Endothelial cell of umbilical vein (primary cell): Measurements from ENCODE around the gene TMEM151B. TPM values are rescaled to one million over a fixed set of nuclear protein-coding genes. Genes with fewer than 3 reads are reported as not detected.

Experiments used
- BruUV-seq: library from RNA; stranded (reverse); fragments of 400-500 nt; replicated peaks from 2 replicates; lab custom pipeline; 2021; lab: Mats Ljungman, UMichigan
- CTCF ChIA-PET: fragments of 300-600, 350-600 bp; sonication (Branson Sonifier 250); formaldehyde crosslinking; loops from one replicate; lab custom pipeline; 2021; ENCODE audit warnings: antibody characterized with exemption, inconsistent platforms; lab: Charles Lee
- POLR2A ChIA-PET: fragments of 300-600, 350-600 bp; sonication (Branson Sonifier 250); formaldehyde crosslinking; loops from one replicate; lab custom pipeline; 2021; ENCODE audit warnings: antibody characterized with exemption, inconsistent platforms; lab: Charles Lee
- DNase-seq: peaks from one replicate; pipeline ENCODE4 v3.0.0-alpha.2; 2011; ENCODE audit warnings: low read depth, low spot score
- FAIRE-seq: peaks from 2 replicates; lab custom pipeline; 2011; peaks lifted over from hg19 to GRCh38; lab: Jason Lieb, UNC
- H2AFZ ChIP-seq: 2 replicates; pipeline ENCODE4 v1.6.0; 2012; ENCODE audit warnings: low read depth, low read length, control low read depth, inconsistent platforms
- H3K27ac ChIP-seq: 2 replicates; pipeline ENCODE4 v1.5.1; 2011; ENCODE audit warnings: low read depth, mild to moderate bottlenecking, control low read depth, low read length, moderate library complexity; ENCODE audit not compliant: insufficient read depth
- H3K27me3 ChIP-seq, 2 experiments: 2 replicates each; pipeline versions ENCODE4 v1.6.0 to v1.6.1; 2011; ENCODE audit warnings: low read length in 2 of 2, mixed read lengths in 1 of 2; ENCODE audit not compliant: control insufficient read depth in 2 of 2, insufficient read depth in 2 of 2
- H3K36me3 ChIP-seq, 2 experiments: 2 replicates in 1 of 2; 3 replicates in 1 of 2; pipeline ENCODE4 v1.5.1; 2011; ENCODE audit warnings: low read length in 2 of 2, mild to moderate bottlenecking in 1 of 2, moderate library complexity in 1 of 2; ENCODE audit not compliant: control insufficient read depth in 2 of 2, insufficient read depth in 2 of 2; ENCODE audit errors: extremely low read depth in 1 of 2
- H3K4me1 ChIP-seq: 3 replicates; pipeline ENCODE4 v1.5.1; 2011; ENCODE audit warnings: mild to moderate bottlenecking, low read length; ENCODE audit not compliant: control insufficient read depth, insufficient read depth; ENCODE audit errors: extremely low read depth
- H3K4me2 ChIP-seq: 2 replicates; pipeline ENCODE4 v1.6.1; 2011; ENCODE audit warnings: low read length, control low read depth, mixed read lengths; ENCODE audit not compliant: insufficient read depth
- H3K4me3 ChIP-seq, 3 experiments: fragments of 200-600 bp in 1 of 3; sonication (generic), shearing (Covaris generic) in 1 of 3; replicated peaks in 1 of 3; 2 replicates each; pipeline ENCODE4 v1.5.1; 2011 to 2016; ENCODE audit warnings: control low read depth in 3 of 3, low read length in 3 of 3, mild to moderate bottlenecking in 2 of 3, inconsistent platforms in 1 of 3, low read depth in 1 of 3, moderate library complexity in 1 of 3; ENCODE audit not compliant: insufficient read depth in 1 of 3
- H3K79me2 ChIP-seq: 2 replicates; pipeline ENCODE4 v1.6.0; 2012; ENCODE audit warnings: low read length, inconsistent platforms; ENCODE audit not compliant: control insufficient read depth, insufficient read depth
- H3K9ac ChIP-seq: replicated peaks from 2 replicates; pipeline ENCODE3; 2011; ENCODE audit warnings: low read length, control low read depth; ENCODE audit not compliant: insufficient read depth; ENCODE audit errors: extremely low read depth
- H3K9me1 ChIP-seq: replicated peaks from 3 replicates; pipeline ENCODE4 v1.6.0; 2011; ENCODE audit warnings: mild to moderate bottlenecking, low read length; ENCODE audit not compliant: control insufficient read depth, insufficient read depth; ENCODE audit errors: extremely low read depth
- H3K9me3 ChIP-seq: replicated peaks from 2 replicates; pipeline ENCODE4 v1.5.1; 2012; ENCODE audit warnings: low read length, inconsistent platforms; ENCODE audit not compliant: control insufficient read depth, insufficient read depth
- H4K20me1 ChIP-seq: replicated peaks from 2 replicates; pipeline ENCODE3; 2011; ENCODE audit warnings: mild to moderate bottlenecking, low read length; ENCODE audit not compliant: control insufficient read depth, insufficient read depth; ENCODE audit errors: extremely low read depth
- EZH2 ChIP-seq: IDR thresholded peaks from 2 replicates; pipeline ENCODE4 v1.6.1; 2012; ENCODE audit warnings: borderline replicate concordance, low read depth, mild to moderate bottlenecking, moderate library complexity, low read length, inconsistent platforms; ENCODE audit not compliant: severe bottlenecking
- FOS ChIP-seq: IDR thresholded peaks from 2 replicates; pipeline ENCODE4 v1.6.1; 2011; ENCODE audit warnings: mild to moderate bottlenecking, low read length, moderate library complexity, borderline replicate concordance; ENCODE audit not compliant: insufficient read depth
- GATA2 ChIP-seq: IDR thresholded peaks from 2 replicates; pipeline ENCODE4 v1.7.0; 2011; ENCODE audit warnings: low read depth, mild to moderate bottlenecking, moderate library complexity, mixed read lengths, low read length; ENCODE audit not compliant: insufficient read length, insufficient read depth
- JUN ChIP-seq: IDR thresholded peaks from 2 replicates; pipeline ENCODE4 v1.6.1; 2011; ENCODE audit warnings: borderline replicate concordance, low read depth; ENCODE audit not compliant: insufficient read length, insufficient read depth
- MYC ChIP-seq: IDR thresholded peaks from one replicate; pipeline ENCODE4 v1.6.1; 2011; ENCODE audit warnings: mild to moderate bottlenecking, low read depth, low read length
- POLR2A ChIP-seq: IDR thresholded peaks from 2 replicates; pipeline ENCODE4 v1.6.1; 2012; ENCODE audit warnings: low read depth, mild to moderate bottlenecking, control low read depth, low read length
- POLR2AphosphoS5 ChIP-seq: IDR thresholded peaks from 2 replicates; pipeline ENCODE4 v1.6.1; 2012; ENCODE audit warnings: low read depth, mild to moderate bottlenecking, control low read depth, low read length, moderate library complexity; ENCODE audit not compliant: insufficient read depth
- dilution Hi-C: fragments of 300-500 bp; cut with MboI; formaldehyde crosslinking; loops from one replicate; pipeline ENCODE4 v1.15.0; 2019; ENCODE audit warnings: low sequenced_read_pairs; ENCODE audit not compliant: extremely low pct_ligation_motif_present
- intact Hi-C: fragments of 100-400 bp; cut with micrococcal nuclease; formaldehyde crosslinking; loops from one replicate; pipeline ENCODE4 v1.10.0; 2022
- polyA plus RNA-seq, 4 experiments: library from polyadenylated mRNA; depleted of rRNA in 3 of 4; stranded (reverse) in 3 of 4; unstranded in 1 of 4; fragments of >200 nt; gene quantifications; 2 replicates each; pipeline versions ENCODE4 v1.2.1 to v1.2.3, GENCODE V29; 2011 to 2012; ENCODE audit warnings: missing spikeins in 1 of 4
- total RNA-seq: library from RNA; stranded (reverse); gene quantifications from 2 replicates; pipeline ENCODE4 v1.2.3, GENCODE V29; 2021
- TF ChIP-seq, protein P1 (sequence below), 2 donors: IDR thresholded peaks; 1 replicate in 1 of 2; 2 replicates in 1 of 2; pipeline ENCODE4 v1.5.1; 2011; ENCODE audit warnings: low read length in 2 of 2, mild to moderate bottlenecking in 2 of 2, moderate library complexity in 2 of 2, control low read depth in 1 of 2, inconsistent platforms in 1 of 2, low read depth in 1 of 2; ENCODE audit not compliant: insufficient read depth in 1 of 2; ENCODE audit errors: extremely low read depth in 1 of 2
- TF ChIP-seq, protein P2 (sequence below): IDR thresholded peaks from 2 replicates; pipeline ENCODE4 v1.6.1; 2011; ENCODE audit not compliant: insufficient read depth, insufficient read length

Gene TMEM151B
- total and polyA plus RNA-seq, 2 donors (not counting 3 experiments of a cell fraction or from before 2014, with no cell fraction given), result 0.03 to 0.07 TPM

DNA sequence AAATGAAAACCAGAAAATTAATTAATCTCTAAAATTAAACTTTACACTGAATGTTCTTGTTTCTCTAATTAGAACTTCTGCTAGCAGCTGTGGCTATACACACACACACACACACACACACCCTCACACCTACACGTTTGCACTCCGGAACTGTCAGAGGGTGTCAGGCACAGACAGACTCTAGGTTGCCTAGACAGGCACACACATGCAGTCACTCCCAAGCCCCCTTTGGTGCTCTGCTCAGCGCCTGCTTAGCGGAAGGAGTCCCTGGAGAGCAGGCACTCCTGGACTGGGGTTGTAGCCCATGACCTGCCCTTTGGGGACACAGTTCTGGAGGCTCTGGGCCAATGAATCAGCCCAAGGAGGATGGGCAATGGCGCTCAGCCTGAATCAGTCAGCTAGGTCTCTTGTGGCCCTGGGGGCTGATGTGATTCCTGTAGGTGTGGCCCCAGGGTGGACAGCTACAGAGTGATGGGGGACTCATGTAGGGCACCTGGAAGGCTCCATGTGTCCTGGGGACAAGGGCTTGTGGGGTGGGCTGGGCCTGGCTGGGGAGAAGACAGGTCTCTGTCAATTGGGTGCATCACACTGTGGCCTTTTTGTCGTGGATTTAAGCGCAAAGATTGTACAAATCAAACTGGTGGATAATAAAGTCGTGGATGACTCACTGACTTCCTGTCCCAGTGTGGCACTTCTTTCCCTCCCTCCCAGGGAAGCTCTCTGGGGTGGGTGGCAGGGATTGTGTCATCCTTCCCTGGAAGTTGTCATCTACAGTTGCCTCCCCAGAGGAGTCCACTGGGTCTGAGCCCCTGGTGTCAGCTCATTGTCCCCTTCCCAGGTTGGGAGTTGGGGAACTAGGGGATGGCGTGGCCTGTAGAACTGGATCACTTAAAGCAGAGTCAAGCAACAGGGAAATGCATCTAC, 8.8 kb downstream of the TMEM151B start:
- TF ChIP-seq POLR2AphosphoS5 (no peak), EZH2 (no peak), GATA2 (no peak), POLR2A (no peak), JUN (no peak), MYC (no peak), FOS (no peak)
- TF ChIP-seq, protein P1, sequence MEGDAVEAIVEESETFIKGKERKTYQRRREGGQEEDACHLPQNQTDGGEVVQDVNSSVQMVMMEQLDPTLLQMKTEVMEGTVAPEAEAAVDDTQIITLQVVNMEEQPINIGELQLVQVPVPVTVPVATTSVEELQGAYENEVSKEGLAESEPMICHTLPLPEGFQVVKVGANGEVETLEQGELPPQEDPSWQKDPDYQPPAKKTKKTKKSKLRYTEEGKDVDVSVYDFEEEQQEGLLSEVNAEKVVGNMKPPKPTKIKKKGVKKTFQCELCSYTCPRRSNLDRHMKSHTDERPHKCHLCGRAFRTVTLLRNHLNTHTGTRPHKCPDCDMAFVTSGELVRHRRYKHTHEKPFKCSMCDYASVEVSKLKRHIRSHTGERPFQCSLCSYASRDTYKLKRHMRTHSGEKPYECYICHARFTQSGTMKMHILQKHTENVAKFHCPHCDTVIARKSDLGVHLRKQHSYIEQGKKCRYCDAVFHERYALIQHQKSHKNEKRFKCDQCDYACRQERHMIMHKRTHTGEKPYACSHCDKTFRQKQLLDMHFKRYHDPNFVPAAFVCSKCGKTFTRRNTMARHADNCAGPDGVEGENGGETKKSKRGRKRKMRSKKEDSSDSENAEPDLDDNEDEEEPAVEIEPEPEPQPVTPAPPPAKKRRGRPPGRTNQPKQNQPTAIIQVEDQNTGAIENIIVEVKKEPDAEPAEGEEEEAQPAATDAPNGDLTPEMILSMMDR (IDR thresholded peaks at IDR 0.05; ENCODE audit: extremely low read depth in 1 of 2, insufficient read depth in 1 of 2, low read depth in 1 of 2, low read length in 2 of 2), result no peak
- TF ChIP-seq, protein P2, sequence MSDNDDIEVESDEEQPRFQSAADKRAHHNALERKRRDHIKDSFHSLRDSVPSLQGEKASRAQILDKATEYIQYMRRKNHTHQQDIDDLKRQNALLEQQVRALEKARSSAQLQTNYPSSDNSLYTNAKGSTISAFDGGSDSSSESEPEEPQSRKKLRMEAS, result no peak
- no peak overlapping the region for H2AFZ ChIP-seq
- no peak overlapping the region for H3K4me3 ChIP-seq
- intact Hi-C loops (no loop called here), dilution Hi-C loops (no loop called here)
- no peaks in the 10 kb centered on the region for H3K79me2 ChIP-seq
- no peaks in the 10 kb centered on the region for H3K9me3 ChIP-seq
- H3K4me1 ChIP-seq, result no peaks in the 10 kb centered on the region
- POLR2A ChIA-PET, result no interaction called here
- H3K9me1 ChIP-seq, result no peaks in the 10 kb centered on the region
- no peaks in the 10 kb centered on the region for H3K36me3 ChIP-seq
- no peak for DNase-seq
- FAIRE-seq, result no peak
- no peaks in the 10 kb centered on the region for H4K20me1 ChIP-seq
- no peak overlapping the region for H3K4me2 ChIP-seq
- peaks cover 16 to 29% of the 10 kb centered on the region in 2 experiments for H3K27me3 ChIP-seq
- CTCF ChIA-PET, result interaction anchor here (0.7 to 3.0 kb wide), 4 partner anchors 11 to 34 kb away, joined by 3 to 12 read pairs (median 5); partner anchors contain the start of gene AARS2
- no peak overlapping the region for H3K9ac ChIP-seq
- BruUV-seq, result no TSS peak
- H3K27ac ChIP-seq, result no peak overlapping the region
